Adipose tissue (tissue), 3 donors: Measurements from ENCODE around the gene DROSHA. TPM values are rescaled to one million over a fixed set of nuclear protein-coding genes. Genes with fewer than 3 reads are reported as not detected.

ENCODE experiments used
- H3K27ac ChIP-seq: one replicate; pipeline ENCODE4 v1.5.1; 2013; ENCODE audit warnings: low read depth, low read length
- WGBS, 3 donors: extraction: QIAGEN DNeasy Blood & Tissue Kit; methylation state at CpG; one replicate each; pipeline ENCODE4 v1.1.7; 2013; 5-methylcytosine and 5-hydroxymethylcytosine counted together
- polyA plus RNA-seq, 3 donors: library from polyadenylated mRNA; stranded (reverse); fragments of 200-250 nt; gene quantifications; one replicate each; pipeline ENCODE4 v1.2.3, GENCODE V29; 2013
- donor health status: healthy with polysubstance abuse.
- donor health status: Bipolar disorder and iron deficiency.
- donor health status: healthy.

Gene DROSHA
- polyA plus RNA-seq, 3 donors = 14.9 to 21.0 (median 17.4) TPM

GRCh38 chr5:31442058-31442745, 89.7 kb downstream of the DROSHA start:
- 78 to 79% (median 79%) methylated on average over 3 of the region's 3 CpGs for WGBS, 3 donors
- H3K27ac ChIP-seq = no peak overlapping the region

- WGBS, 3 donors = 74 to 92% (median 85%) methylated on average over 1 of the region's 1 CpG
- no peak overlapping the region for H3K27ac ChIP-seq
Measured at GRCh38 chr5:31436851-31437250, 95.0 kb downstream of the DROSHA start.

GRCh38 chr5:31435730-31436129, 96.2 kb downstream of the DROSHA start:
- WGBS, 3 donors = 87 to 95% (median 91%) methylated on average over 4 of the region's 4 CpGs
- H3K27ac ChIP-seq = no peak overlapping the region

- no peak overlapping the region for H3K27ac ChIP-seq
- WGBS, 3 donors = 76 to 77% (median 77%) methylated on average over 2 of the region's 2 CpGs
Measured at GRCh38 chr5:31434898-31435297, 97.0 kb downstream of the DROSHA start.

GRCh38 chr5:31433229-31433628, 98.7 kb downstream of the DROSHA start:
- no peak overlapping the region for H3K27ac ChIP-seq
- 97 to 98% (median 97%) methylated on average over 3 of the region's 3 CpGs for WGBS, 3 donors

- no peak overlapping the region for H3K27ac ChIP-seq
- 82 to 100% (median 88%) methylated on average over 1 of the region's 1 CpG for WGBS, 3 donors
Measured at GRCh38 chr5:31427724-31428309, 104.1 kb downstream of the DROSHA start.

GRCh38 chr5:31427013-31427723, 104.7 kb downstream of the DROSHA start:
- WGBS, 3 donors = 64 to 79% (median 75%) methylated on average over 4 of the region's 4 CpGs
- H3K27ac ChIP-seq = no peak overlapping the region

GRCh38 chr5:31421806-31422586, 109.9 kb downstream of the DROSHA start:
- WGBS, 3 donors = 73 to 83% (median 79%) methylated on average over 6 to 7 of the region's 7 CpGs
- no peak overlapping the region for H3K27ac ChIP-seq

GRCh38 chr5:31417512-31417911, 114.4 kb downstream of the DROSHA start:
- 90 to 93% (median 92%) methylated on average over 5 of the region's 5 CpGs for WGBS, 3 donors
- H3K27ac ChIP-seq = no peak overlapping the region

- 94 to 97% (median 96%) methylated on average over 3 of the region's 3 CpGs for WGBS, 3 donors
Measured at GRCh38 chr5:31416547-31416946, 115.3 kb downstream of the DROSHA start.

GRCh38 chr5:31415960-31416359, 115.9 kb downstream of the DROSHA start:
- H3K27ac ChIP-seq = no peak overlapping the region
- WGBS, 3 donors = 94 to 96% (median 95%) methylated on average over 2 of the region's 2 CpGs

More at GRCh38 chr5:31416547-31416946, 115.3 kb downstream of the DROSHA start:
- H3K27ac ChIP-seq = no peak overlapping the region

- no peak overlapping the region for H3K27ac ChIP-seq
- 68 to 75% (median 73%) methylated on average over 6 of the region's 6 CpGs for whole genome bisulfite sequencing, 3 donors
Measured at GRCh38 chr5:31415009-31415923, 116.6 kb downstream of the DROSHA start.

GRCh38 chr5:31413030-31413812, 118.7 kb downstream of the DROSHA start:
- no peak overlapping the region for H3K27ac ChIP-seq
- WGBS, 3 donors = 72 to 89% (median 81%) methylated on average over 8 of the region's 8 CpGs

GRCh38 chr5:31412324-31412723, 119.6 kb downstream of the DROSHA start:
- WGBS, 3 donors = 37 to 75% (median 50%) methylated on average over 1 of the region's 1 CpG
- H3K27ac ChIP-seq = no peak overlapping the region

- WGBS, 3 donors = 97 to 98% (median 97%) methylated on average over 5 of the region's 5 CpGs
- H3K27ac ChIP-seq = no peak overlapping the region
Measured at GRCh38 chr5:31410089-31410488, 121.8 kb downstream of the DROSHA start.

GRCh38 chr5:31408814-31409213, 123.1 kb downstream of the DROSHA start:
- H3K27ac ChIP-seq = no peak overlapping the region
